ENCODE data around the gene KLHL2. TPM values are rescaled to one million over a fixed set of nuclear protein-coding genes. Genes with fewer than 3 reads are reported as not detected.
"Not testable (repeated sequence)": the region's sequence is repeated elsewhere in the genome, so short reads cannot be mapped to it uniquely, and the experiment has no call there.

KLHL2 gene, protein sequence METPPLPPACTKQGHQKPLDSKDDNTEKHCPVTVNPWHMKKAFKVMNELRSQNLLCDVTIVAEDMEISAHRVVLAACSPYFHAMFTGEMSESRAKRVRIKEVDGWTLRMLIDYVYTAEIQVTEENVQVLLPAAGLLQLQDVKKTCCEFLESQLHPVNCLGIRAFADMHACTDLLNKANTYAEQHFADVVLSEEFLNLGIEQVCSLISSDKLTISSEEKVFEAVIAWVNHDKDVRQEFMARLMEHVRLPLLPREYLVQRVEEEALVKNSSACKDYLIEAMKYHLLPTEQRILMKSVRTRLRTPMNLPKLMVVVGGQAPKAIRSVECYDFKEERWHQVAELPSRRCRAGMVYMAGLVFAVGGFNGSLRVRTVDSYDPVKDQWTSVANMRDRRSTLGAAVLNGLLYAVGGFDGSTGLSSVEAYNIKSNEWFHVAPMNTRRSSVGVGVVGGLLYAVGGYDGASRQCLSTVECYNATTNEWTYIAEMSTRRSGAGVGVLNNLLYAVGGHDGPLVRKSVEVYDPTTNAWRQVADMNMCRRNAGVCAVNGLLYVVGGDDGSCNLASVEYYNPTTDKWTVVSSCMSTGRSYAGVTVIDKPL
- 10 to 100 TPM; 23.5 to 35.3 (median 27.2) TPM for total RNA-seq

DNA sequence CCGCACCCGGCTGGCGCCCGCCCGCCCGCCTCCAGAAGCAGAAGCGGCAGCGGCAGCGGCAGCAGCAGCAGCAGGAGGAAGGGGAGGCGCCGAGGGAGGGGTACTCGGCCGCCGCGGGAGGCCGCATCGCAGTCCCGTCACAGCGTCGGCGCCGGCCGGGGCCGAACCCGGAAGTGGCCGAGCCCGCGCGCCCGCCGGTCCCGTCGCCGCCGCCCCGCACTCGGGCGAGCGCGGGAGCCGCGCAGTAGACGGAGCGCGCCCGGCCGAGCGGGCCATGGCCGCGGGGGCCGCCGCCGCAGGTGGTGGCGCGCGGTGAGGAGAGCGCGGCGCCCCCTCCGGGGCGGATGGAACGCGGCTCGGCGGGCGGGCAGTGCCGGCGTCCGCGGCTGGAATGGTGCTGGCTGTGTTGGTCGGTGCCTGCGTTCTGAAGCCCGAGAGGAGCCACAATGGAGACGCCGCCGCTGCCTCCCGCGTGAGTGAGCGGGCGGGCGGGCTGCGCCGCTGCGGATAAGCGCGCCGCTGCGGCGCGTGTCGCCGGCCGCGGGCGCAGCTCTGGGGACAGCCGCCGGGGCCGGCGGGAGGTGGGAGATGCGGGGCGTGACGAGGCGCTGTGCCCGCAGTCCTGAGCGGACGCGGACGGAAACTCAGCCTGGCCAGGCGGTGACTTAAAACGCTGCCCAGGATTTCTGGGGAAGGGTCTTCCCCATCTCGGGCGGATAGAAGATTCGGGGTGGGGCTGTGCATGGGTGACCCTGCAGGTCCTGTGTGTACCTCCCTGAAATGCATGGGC, at the start of gene KLHL2:
Gene KLHL2, plus strand, starts transcription at position 131 of the 790 bp plus-strand sequence. Its CDS starts 316 bp downstream, at position 447.
- peaks cover 12 to 32% (median 27%) of the 10 kb centered on the region in 4 donors for H3K4me1 ChIP-seq
- peak within 1 kb of the TSS; percentile 81 to 98 (median 96) for H3K4me3 ChIP-seq
- H3K27ac ChIP-seq (replicated peaks in 1 of 4), result peak within 1 kb of the TSS; percentile 85 to 94 (median 91)
- DNase-seq (ENCODE audit: extremely low spot score), result no peak
- no peaks in the 10 kb centered on the region for H3K9me3 ChIP-seq
- intact Hi-C loops (cut with DNase I), result loop anchor here (1.0 to 10.0 kb wide), 3 partner anchors 75 to 257 kb away; partner anchors contain the start of gene MSMO1
- whole genome bisulfite sequencing, result under 1% methylated on average over 26 of the region's 113 CpGs
- no peak for TF ChIP-seq EP300 (IDR thresholded peaks at IDR 0.05)
- peak; percentile 30 to 61 for TF ChIP-seq POLR2AphosphoS5 (IDR thresholded peaks at IDR 0.05)
- H3K27me3 ChIP-seq, result no peaks in the 10 kb centered on the region
- H3K36me3 ChIP-seq, result no peaks in the 10 kb centered on the region

DNA sequence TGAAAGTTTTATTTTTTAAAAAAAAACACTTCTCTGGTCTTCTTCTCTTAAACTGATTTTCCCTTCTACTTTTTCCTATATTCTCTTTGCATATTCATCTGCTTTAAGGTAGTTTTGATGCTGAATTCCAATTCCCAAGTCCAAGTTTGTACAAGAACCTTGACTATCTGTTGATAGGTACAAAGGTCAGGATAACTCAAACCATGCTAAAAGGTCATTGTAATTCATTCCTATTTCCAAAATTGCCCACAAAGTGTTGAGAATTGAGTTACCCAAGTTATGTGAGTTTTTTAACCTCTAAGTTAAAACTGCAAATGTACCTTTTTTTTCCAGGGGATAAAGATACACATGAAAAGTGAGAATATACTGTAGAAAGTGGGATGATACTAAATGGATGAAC, 48.6 kb upstream of the KLHL2 start:
- no peak for TF ChIP-seq POLR2AphosphoS5 (IDR thresholded peaks at IDR 0.05)
- TF ChIP-seq EP300 (IDR thresholded peaks at IDR 0.05), result no peak
- no peak for TF ChIP-seq POLR2A (IDR thresholded peaks at IDR 0.05; ENCODE audit: low read depth)
- TF ChIP-seq, protein P1, sequence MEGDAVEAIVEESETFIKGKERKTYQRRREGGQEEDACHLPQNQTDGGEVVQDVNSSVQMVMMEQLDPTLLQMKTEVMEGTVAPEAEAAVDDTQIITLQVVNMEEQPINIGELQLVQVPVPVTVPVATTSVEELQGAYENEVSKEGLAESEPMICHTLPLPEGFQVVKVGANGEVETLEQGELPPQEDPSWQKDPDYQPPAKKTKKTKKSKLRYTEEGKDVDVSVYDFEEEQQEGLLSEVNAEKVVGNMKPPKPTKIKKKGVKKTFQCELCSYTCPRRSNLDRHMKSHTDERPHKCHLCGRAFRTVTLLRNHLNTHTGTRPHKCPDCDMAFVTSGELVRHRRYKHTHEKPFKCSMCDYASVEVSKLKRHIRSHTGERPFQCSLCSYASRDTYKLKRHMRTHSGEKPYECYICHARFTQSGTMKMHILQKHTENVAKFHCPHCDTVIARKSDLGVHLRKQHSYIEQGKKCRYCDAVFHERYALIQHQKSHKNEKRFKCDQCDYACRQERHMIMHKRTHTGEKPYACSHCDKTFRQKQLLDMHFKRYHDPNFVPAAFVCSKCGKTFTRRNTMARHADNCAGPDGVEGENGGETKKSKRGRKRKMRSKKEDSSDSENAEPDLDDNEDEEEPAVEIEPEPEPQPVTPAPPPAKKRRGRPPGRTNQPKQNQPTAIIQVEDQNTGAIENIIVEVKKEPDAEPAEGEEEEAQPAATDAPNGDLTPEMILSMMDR (IDR thresholded peaks at IDR 0.05), result no peak
- Histone ChIP-seq H3K27me3 (no peaks in the 10 kb centered on the region), H3K4me1 (no peaks in the 10 kb centered on the region), H3K27ac (replicated peaks in 1 of 4) (no peak overlapping the region), H3K4me3 (no peak overlapping the region), H3K36me3 (no peaks in the 10 kb centered on the region), H3K9me3 (peaks cover 0 to 8% (median 4%) of the 10 kb centered on the region in 4 donors)
- no peak for DNase-seq (ENCODE audit: extremely low spot score)
- intact Hi-C loops (cut with DNase I), result no loop called here

DNA sequence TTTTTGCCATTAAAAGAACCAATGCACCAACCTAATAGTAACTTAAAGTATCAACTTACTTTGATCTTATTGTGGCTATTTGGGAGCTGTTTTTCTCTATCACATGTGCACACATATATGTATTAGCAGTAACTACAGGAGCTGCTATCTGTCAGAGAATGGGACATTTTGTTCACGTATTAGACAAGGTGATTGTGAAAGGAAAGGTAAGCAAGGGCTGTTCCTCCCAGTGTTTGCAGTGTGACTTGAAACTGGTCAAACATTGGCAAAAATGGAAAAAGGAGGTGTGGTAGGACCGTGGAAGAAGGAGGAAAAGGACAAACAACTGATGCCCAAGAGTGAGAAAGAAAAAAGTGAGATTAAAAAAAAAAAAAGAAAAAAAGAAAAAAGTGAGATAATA, 43.1 kb upstream of the KLHL2 start:
- DNase-seq (ENCODE audit: extremely low spot score), result no peak
- Histone ChIP-seq H3K27me3 (no peaks in the 10 kb centered on the region), H3K4me3 (no peak overlapping the region), H3K36me3 (no peaks in the 10 kb centered on the region), H3K27ac (replicated peaks in 1 of 4) (no peak overlapping the region), H3K9me3 (peaks cover 0 to 4% (median 0%) of the 10 kb centered on the region in 4 donors), H3K4me1 (no peaks in the 10 kb centered on the region)
- intact Hi-C loops (cut with DNase I), result no loop called here
- TF ChIP-seq, protein P1 (IDR thresholded peaks at IDR 0.05), result no peak
- TF ChIP-seq EP300 (IDR thresholded peaks at IDR 0.05) (no peak), POLR2AphosphoS5 (IDR thresholded peaks at IDR 0.05) (no peak), POLR2A (IDR thresholded peaks at IDR 0.05; ENCODE audit: low read depth) (no peak)
- 88% methylated on average over 2 of the region's 2 CpGs for WGBS

DNA sequence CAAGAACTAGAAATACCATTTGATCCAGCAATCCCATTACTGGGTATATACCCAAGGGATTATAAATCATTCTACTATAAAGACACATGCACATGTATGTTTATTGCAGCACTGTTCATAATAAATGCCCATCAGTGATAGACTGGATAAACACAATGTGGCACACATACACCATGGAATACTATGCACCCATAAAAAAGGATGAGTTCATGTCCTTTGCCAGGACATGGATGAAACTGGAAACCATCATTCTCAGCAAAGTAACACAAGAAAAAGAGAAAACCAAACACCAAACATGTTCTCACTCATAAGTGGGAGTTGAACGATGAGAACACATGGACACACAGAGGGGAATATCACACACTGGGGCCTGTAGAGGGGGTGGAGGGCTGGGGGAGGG, 40.5 kb upstream of the KLHL2 start:
- WGBS, result 93% methylated on average over 1 of the region's 1 CpG
- DNase-seq (ENCODE audit: extremely low spot score); H3K9me3 ChIP-seq; H3K27ac ChIP-seq (replicated peaks in 1 of 4); H3K36me3 ChIP-seq; H3K27me3 ChIP-seq; H3K4me1 ChIP-seq; H3K4me3 ChIP-seq; intact Hi-C loops (cut with DNase I): not testable (repeated sequence)

DNA sequence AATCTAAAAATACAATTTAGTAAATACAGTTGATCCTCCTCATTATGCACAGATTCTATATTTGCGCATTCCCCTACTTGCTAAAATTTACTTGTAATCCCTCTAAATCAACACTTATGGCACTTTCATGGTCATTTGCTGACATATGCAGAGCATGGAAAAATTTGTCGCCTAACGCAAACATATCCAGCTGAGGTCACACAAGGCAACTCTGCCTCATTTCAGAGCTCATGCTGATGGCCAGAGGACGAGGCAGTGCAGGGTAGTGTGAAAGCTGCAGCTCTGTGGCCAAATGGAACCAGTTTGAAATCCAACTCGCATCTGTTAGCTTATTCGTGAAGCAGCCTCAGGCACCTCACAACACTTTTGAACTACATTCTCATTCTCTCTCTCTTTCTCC, 39.7 kb upstream of the KLHL2 start:
- no peak overlapping the region for H3K4me3 ChIP-seq
- no peak overlapping the region for H3K27ac ChIP-seq (replicated peaks in 1 of 4)
- DNase-seq (ENCODE audit: extremely low spot score), result no peak
- H3K27me3 ChIP-seq, result no peaks in the 10 kb centered on the region
- intact Hi-C loops (cut with DNase I), result no loop called here
- no peaks in the 10 kb centered on the region for H3K4me1 ChIP-seq
- no peaks in the 10 kb centered on the region for H3K36me3 ChIP-seq
- peaks cover 0 to 4% (median 0%) of the 10 kb centered on the region in 4 donors for H3K9me3 ChIP-seq
- TF ChIP-seq POLR2AphosphoS5 (IDR thresholded peaks at IDR 0.05) (no peak), POLR2A (IDR thresholded peaks at IDR 0.05; ENCODE audit: low read depth) (no peak), EP300 (IDR thresholded peaks at IDR 0.05) (no peak)
- TF ChIP-seq, protein P1 (IDR thresholded peaks at IDR 0.05), result no peak
- WGBS, result 66% methylated on average over 6 of the region's 6 CpGs
